ENCODE measurements around the gene NFYC. TPM values are rescaled to one million over a fixed set of nuclear protein-coding genes. Genes with fewer than 3 reads are reported as not detected.

Gene NFYC
- total RNA-seq, 2 donors from 2014 or later: 46.9 to 62.2 TPM

- Histone ChIP-seq H3K9me3 (no peaks in the 10 kb centered on the region), H3K27ac (no peak overlapping the region)
- intact Hi-C loops (cut with DNase I): no loop called here
Observed at GRCh38 chr1:40792036-40792435, 100.5 kb downstream of the NFYC start.

GRCh38 chr1:40793617-40794016 lies 102.1 kb downstream of the NFYC start:
- no peak overlapping the region for H3K4me3 ChIP-seq
- H3K36me3 ChIP-seq: no peaks in the 10 kb centered on the region
- no peak for DNase-seq
- no peak overlapping the region for H3K9ac ChIP-seq (ENCODE audit: low read depth in 2 of 2, low read length in 2 of 2)
- intact Hi-C loops (cut with DNase I): no loop called here
- no peaks in the 10 kb centered on the region for H3K9me3 ChIP-seq
- no peak overlapping the region for H3K27ac ChIP-seq
- H3K27me3 ChIP-seq: no peaks in the 10 kb centered on the region
- H3K4me1 ChIP-seq: no peaks in the 10 kb centered on the region
- TF ChIP-seq CTCF (IDR thresholded peaks at IDR 0.05): no peak

More at GRCh38 chr1:40792036-40792435, 100.5 kb downstream of the NFYC start:
- Histone ChIP-seq H3K27me3 (no peaks in the 10 kb centered on the region), H3K4me1 (no peaks in the 10 kb centered on the region), H3K4me3 (no peak overlapping the region), H3K9ac (ENCODE audit: low read depth in 2 of 2, low read length in 2 of 2) (no peak overlapping the region), H3K36me3 (no peaks in the 10 kb centered on the region)
- no peak for DNase-seq
- TF ChIP-seq CTCF (IDR thresholded peaks at IDR 0.05): no peak

GRCh38 chr1:40794048-40794447 lies 102.5 kb downstream of the NFYC start:
- Histone ChIP-seq H3K4me3 (no peak overlapping the region), H3K27me3 (no peaks in the 10 kb centered on the region), H3K9me3 (no peaks in the 10 kb centered on the region), H3K9ac (ENCODE audit: low read depth in 2 of 2, low read length in 2 of 2) (no peak overlapping the region), H3K27ac (no peak overlapping the region), H3K36me3 (no peaks in the 10 kb centered on the region), H3K4me1 (no peaks in the 10 kb centered on the region)
- no peak for DNase-seq
- intact Hi-C loops (cut with DNase I): no loop called here
- TF ChIP-seq CTCF (IDR thresholded peaks at IDR 0.05): no peak

- no peak overlapping the region for H3K27ac ChIP-seq
- no peak for DNase-seq
- no peak overlapping the region for H3K4me3 ChIP-seq
- no peaks in the 10 kb centered on the region for H3K9me3 ChIP-seq
- no peak overlapping the region for H3K9ac ChIP-seq (ENCODE audit: low read depth in 2 of 2, low read length in 2 of 2)
- no peaks in the 10 kb centered on the region for H3K27me3 ChIP-seq
- TF ChIP-seq CTCF (IDR thresholded peaks at IDR 0.05): no peak
- no peaks in the 10 kb centered on the region for H3K36me3 ChIP-seq
- no peaks in the 10 kb centered on the region for H3K4me1 ChIP-seq
- intact Hi-C loops (cut with DNase I): no loop called here
Observed at GRCh38 chr1:40794974-40795715, 103.6 kb downstream of the NFYC start.

GRCh38 chr1:40795811-40796586 lies 104.5 kb downstream of the NFYC start:
- Histone ChIP-seq H3K9me3 (no peaks in the 10 kb centered on the region), H3K27ac (no peak overlapping the region), H3K4me1 (no peaks in the 10 kb centered on the region), H3K9ac (ENCODE audit: low read depth in 2 of 2, low read length in 2 of 2) (no peak overlapping the region), H3K27me3 (no peaks in the 10 kb centered on the region), H3K36me3 (no peaks in the 10 kb centered on the region), H3K4me3 (no peak overlapping the region)
- intact Hi-C loops (cut with DNase I): no loop called here
- no peak for TF ChIP-seq CTCF (IDR thresholded peaks at IDR 0.05)
- DNase-seq: no peak
